D721Med (cell line): ENCODE results near the gene ENOSF1.

Source experiments
- DNase-seq: peaks from one replicate; pipeline ENCODE4 v3.0.0; 2011; ENCODE audit warnings: low spot score; ENCODE audit not compliant: insufficient read length
- FAIRE-seq: peaks from 2 replicates; lab custom pipeline; 2011; peaks lifted over from hg19 to GRCh38; lab: Jason Lieb, UNC
- TF ChIP-seq, protein P1 (sequence below): IDR thresholded peaks from 2 replicates; pipeline ENCODE4 v1.5.1; 2012; ENCODE audit warnings: mild to moderate bottlenecking, control low read depth; ENCODE audit not compliant: insufficient read depth; ENCODE audit errors: missing control alignments

The ENOSF1 gene

DNA sequence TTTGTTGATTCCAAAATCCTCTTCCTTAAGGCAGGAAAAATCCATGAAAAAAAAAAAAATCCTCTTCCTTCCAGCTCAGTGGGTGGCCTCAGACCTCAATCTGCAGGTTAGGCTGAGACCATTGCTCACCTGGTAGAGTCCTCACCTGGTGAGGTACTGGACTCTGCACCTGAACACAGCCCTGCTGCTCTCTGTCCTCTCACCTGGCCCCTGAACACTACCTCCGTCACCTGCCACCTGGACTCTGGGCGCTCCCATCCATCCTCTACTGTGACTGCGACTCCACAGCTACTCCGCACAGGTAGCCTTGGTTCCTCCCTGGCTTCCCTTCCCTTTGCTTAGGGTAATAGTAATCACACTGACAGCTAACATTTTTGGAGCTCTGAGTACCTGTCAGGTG is 32.9 kb downstream of the ENOSF1 start:
- FAIRE-seq (no peak), DNase-seq (no peak)
- TF ChIP-seq, protein P1, sequence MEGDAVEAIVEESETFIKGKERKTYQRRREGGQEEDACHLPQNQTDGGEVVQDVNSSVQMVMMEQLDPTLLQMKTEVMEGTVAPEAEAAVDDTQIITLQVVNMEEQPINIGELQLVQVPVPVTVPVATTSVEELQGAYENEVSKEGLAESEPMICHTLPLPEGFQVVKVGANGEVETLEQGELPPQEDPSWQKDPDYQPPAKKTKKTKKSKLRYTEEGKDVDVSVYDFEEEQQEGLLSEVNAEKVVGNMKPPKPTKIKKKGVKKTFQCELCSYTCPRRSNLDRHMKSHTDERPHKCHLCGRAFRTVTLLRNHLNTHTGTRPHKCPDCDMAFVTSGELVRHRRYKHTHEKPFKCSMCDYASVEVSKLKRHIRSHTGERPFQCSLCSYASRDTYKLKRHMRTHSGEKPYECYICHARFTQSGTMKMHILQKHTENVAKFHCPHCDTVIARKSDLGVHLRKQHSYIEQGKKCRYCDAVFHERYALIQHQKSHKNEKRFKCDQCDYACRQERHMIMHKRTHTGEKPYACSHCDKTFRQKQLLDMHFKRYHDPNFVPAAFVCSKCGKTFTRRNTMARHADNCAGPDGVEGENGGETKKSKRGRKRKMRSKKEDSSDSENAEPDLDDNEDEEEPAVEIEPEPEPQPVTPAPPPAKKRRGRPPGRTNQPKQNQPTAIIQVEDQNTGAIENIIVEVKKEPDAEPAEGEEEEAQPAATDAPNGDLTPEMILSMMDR = no peak

DNA sequence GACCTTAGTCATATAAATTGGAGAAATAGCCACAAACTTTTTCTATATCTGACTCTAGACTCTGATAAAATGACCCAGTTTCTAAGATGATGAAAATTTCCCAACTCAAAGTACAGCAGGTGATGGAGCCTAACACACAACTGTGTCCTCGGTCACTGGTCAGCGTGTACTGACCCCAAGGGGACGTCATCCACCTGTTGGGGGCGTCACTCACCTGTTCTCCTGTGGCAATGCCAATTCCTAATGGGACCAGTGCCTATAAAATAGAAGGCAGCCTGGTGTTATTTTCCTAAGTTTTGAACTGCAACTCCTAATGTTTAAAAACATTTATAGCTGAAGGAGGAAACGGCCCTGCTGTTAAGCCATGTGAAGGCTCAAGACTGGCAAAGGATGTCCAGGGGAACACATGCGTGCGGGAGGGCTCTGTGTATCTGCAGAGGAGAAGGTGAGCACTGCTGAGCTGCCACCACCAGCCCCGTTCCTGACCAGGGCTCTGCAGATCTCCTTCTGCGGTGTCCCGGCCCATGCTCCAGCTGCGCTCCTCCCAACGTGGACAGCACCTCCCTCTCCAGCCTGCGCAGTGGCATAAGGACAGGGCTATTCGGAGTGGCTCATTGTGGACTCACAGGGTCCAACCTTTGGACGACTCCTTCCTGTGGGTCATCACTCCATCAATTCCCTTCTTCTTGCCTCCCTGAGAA is 33.8 kb downstream of the ENOSF1 start:
- FAIRE-seq (no peak), DNase-seq (no peak)
- TF ChIP-seq, protein P1 = no peak

DNA sequence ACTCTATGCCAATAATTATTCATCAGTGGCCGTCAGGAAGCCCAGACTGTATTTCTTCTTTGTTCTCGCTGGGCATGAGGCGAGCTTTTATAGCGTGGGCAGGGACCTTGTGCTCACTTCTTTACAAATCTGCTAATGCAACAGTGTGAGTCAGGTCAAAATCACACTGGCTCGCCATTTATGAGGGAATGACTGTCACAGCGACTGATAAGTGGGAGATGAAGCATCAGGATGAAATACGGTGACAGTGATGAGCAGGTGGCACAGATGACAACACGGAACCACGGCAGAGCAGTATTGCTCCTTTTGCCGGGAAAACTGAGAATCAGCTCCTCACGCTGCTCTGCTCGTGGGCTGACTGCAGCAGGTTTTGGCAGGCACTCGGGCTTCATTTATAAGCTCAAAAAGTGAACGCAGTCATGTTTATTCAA is 34.5 kb downstream of the ENOSF1 start:
- FAIRE-seq = no peak
- DNase-seq = no peak
- TF ChIP-seq, protein P1 = no peak

DNA sequence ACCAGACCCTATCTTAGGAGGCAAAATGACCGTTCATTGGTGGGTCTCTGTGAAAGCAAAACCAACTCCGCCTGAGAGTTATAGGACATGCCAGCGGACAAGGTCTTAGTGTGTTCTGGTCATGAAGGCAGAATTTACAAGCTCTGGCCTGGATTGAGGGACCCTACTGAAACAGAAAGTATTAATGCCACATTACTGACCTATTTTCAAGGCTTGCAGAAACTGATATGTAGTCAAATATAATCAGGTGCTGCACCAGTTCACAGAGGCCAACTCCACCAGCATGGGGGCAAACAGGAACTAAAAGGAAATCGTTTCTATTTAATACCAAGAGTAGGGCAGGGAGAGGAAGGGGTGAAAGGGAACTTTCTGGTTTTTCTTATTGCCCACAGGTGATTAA is 35.3 kb downstream of the ENOSF1 start:
- DNase-seq = no peak
- TF ChIP-seq, protein P1 = no peak
- no peak for FAIRE-seq

DNA sequence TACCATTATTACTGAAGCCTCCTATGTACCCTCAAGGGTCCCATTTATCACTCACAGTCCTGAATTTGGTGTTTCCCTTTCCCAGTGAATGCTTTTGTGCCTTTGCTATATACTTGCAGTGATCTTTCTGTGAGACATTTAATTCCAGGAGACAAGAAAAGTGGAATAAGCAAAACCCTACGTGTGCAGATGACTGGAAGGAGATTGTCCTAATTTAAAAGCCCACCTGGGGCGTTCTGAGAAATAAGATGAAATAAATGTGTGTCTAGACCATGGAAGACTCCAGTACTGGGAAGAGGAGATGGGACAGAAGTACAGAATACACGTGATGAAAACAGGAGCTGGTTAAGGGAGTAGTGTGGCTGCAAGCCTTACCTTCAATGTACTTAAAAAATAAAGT is 35.7 kb downstream of the ENOSF1 start:
- FAIRE-seq (no peak), DNase-seq (no peak)
- TF ChIP-seq, protein P1 = no peak

DNA sequence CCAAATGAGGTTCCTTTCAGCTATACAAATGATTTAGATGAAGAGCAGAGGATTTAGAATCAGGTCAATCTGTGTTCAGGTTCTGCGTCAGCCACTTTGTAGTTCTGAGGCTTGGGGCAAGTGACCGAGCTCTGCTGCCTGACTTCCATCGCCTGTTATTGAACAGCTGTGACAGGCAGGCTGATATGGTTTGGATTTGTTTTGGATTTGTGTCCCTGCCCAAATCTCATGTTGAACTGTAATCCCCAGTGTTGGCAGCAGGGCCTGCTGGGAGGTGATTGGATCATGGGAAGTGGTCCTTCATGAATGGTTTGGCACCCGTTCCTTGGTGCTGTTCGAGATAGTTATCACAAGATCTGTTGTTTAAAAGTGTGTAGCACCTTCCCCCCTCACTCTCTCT is 36.4 kb downstream of the ENOSF1 start:
- DNase-seq (no peak), FAIRE-seq (no peak)
- TF ChIP-seq, protein P1 = no peak

DNA sequence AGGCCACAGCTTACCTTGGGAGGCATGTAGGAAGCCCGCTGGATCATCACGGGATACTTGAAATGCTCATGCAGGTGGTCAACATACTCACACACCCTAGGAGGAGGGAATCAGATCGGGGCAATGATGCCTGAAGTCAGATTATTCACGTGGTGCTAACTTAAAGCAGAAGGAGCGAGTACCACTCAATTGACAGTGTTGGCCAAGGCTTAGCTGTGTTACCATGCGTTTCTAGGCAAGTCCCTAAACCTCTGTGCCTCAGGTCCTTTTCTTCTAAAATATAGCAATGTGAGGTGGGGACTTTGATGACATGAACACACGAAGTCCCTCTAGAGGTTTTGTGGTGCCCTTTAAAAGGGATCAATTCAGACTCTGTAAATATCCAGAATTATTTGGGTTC is 37.1 kb downstream of the ENOSF1 start:
- no peak for FAIRE-seq
- DNase-seq = no peak
- TF ChIP-seq, protein P1 = no peak
